ENCODE data around the gene HTR2C. TPM values are rescaled to one million over a fixed set of nuclear protein-coding genes. Genes with fewer than 3 reads are reported as not detected.

The HTR2C gene
- total RNA-seq, 1 donor from 2014 or later = not detected

GRCh38 chrX:114611018-114611619 is 27.2 kb downstream of the HTR2C start:
- Histone ChIP-seq H3K27ac (no peak overlapping the region), H3K4me1 (no peaks in the 10 kb centered on the region), H3K9me3 (no peaks in the 10 kb centered on the region), H3K27me3 (ENCODE audit: low read depth) (no peaks in the 10 kb centered on the region), H3K36me3 (no peaks in the 10 kb centered on the region), H3K4me3 (no peak overlapping the region)
- no peak for ATAC-seq
- intact Hi-C loops (cut with DNase I) = no loop called here
- TF ChIP-seq CTCF (IDR thresholded peaks at IDR 0.05) = peak; percentile 60
- no peak for DNase-seq

GRCh38 chrX:114615765-114616164 is 31.9 kb downstream of the HTR2C start:
- no peaks in the 10 kb centered on the region for H3K4me1 ChIP-seq
- intact Hi-C loops (cut with DNase I) = no loop called here
- no peak overlapping the region for H3K4me3 ChIP-seq
- ATAC-seq (no peak), DNase-seq (no peak)
- no peak overlapping the region for H3K27ac ChIP-seq
- no peak for TF ChIP-seq CTCF (IDR thresholded peaks at IDR 0.05)
- H3K27me3 ChIP-seq (ENCODE audit: low read depth) = no peaks in the 10 kb centered on the region
- no peaks in the 10 kb centered on the region for H3K9me3 ChIP-seq
- H3K36me3 ChIP-seq = no peaks in the 10 kb centered on the region

GRCh38 chrX:114619874-114620273 is 36.0 kb downstream of the HTR2C start:
- no peak for DNase-seq
- Histone ChIP-seq H3K27me3 (ENCODE audit: low read depth) (no peaks in the 10 kb centered on the region), H3K9me3 (no peaks in the 10 kb centered on the region), H3K4me3 (no peak overlapping the region), H3K4me1 (no peaks in the 10 kb centered on the region), H3K27ac (no peak overlapping the region), H3K36me3 (no peaks in the 10 kb centered on the region)
- no peak for ATAC-seq
- no peak for TF ChIP-seq CTCF (IDR thresholded peaks at IDR 0.05)
- intact Hi-C loops (cut with DNase I) = no loop called here

- H3K36me3 ChIP-seq = no peaks in the 10 kb centered on the region
- no peak for ATAC-seq
- H3K27ac ChIP-seq = no peak overlapping the region
- no peaks in the 10 kb centered on the region for H3K4me1 ChIP-seq
- H3K9me3 ChIP-seq = no peaks in the 10 kb centered on the region
- no peak for DNase-seq
- no peaks in the 10 kb centered on the region for H3K27me3 ChIP-seq (ENCODE audit: low read depth)
- no peak overlapping the region for H3K4me3 ChIP-seq
- peak; percentile 9 for TF ChIP-seq CTCF (IDR thresholded peaks at IDR 0.05)
- intact Hi-C loops (cut with DNase I) = no loop called here
Measured at GRCh38 chrX:114626323-114626722, 42.4 kb downstream of the HTR2C start.

- no peak for TF ChIP-seq CTCF (IDR thresholded peaks at IDR 0.05)
- H3K4me3 ChIP-seq = no peak overlapping the region
- ATAC-seq (no peak), DNase-seq (no peak)
- intact Hi-C loops (cut with DNase I) = no loop called here
- H3K4me1 ChIP-seq = no peaks in the 10 kb centered on the region
- no peak overlapping the region for H3K27ac ChIP-seq
- no peaks in the 10 kb centered on the region for H3K27me3 ChIP-seq (ENCODE audit: low read depth)
- H3K9me3 ChIP-seq = no peaks in the 10 kb centered on the region
- no peaks in the 10 kb centered on the region for H3K36me3 ChIP-seq
Measured at GRCh38 chrX:114635986-114636385, 52.1 kb downstream of the HTR2C start.
